Osteocyte (in vitro differentiated cells): ENCODE data around the gene TSPAN5. TPM values are rescaled to one million over a fixed set of nuclear protein-coding genes. Genes with fewer than 3 reads are reported as not detected.

Experiments
- DNase-seq: peaks from one replicate; pipeline ENCODE4 v3.0.0; 2021; ENCODE audit warnings: mixed read lengths; ENCODE audit not compliant: unreplicated experiment; ENCODE audit errors: extremely low spot score
- H3K27ac Mint-ChIP-seq: one replicate; pipeline ENCODE4 v1.8.0; 2021; ENCODE audit warnings: mild to moderate bottlenecking, mixed read lengths; ENCODE audit not compliant: unreplicated experiment
- H3K27me3 Mint-ChIP-seq: one replicate; pipeline ENCODE4 v1.8.0; 2021; ENCODE audit warnings: mixed read lengths; ENCODE audit not compliant: unreplicated experiment
- H3K36me3 Mint-ChIP-seq: one replicate; pipeline ENCODE4 v1.8.0; 2021; ENCODE audit warnings: mixed read lengths; ENCODE audit not compliant: unreplicated experiment
- H3K4me1 Mint-ChIP-seq: one replicate; pipeline ENCODE4 v1.8.0; 2021; ENCODE audit warnings: mixed read lengths; ENCODE audit not compliant: unreplicated experiment
- H3K4me3 Mint-ChIP-seq: one replicate; pipeline ENCODE4 v1.8.0; 2021; ENCODE audit warnings: mild to moderate bottlenecking, moderate library complexity, mixed read lengths; ENCODE audit not compliant: unreplicated experiment
- H3K9me3 Mint-ChIP-seq: one replicate; pipeline ENCODE4 v1.8.0; 2021; ENCODE audit warnings: mixed read lengths; ENCODE audit not compliant: unreplicated experiment
- CTCF ChIP-seq: fragments of 200-600 bp; sonication (generic); IDR thresholded peaks from 2 replicates; pipeline ENCODE4 v1.5.0; 2021; ENCODE audit warnings: antibody characterized with exemption, mild to moderate bottlenecking, moderate library complexity
- total RNA-seq: library from RNA; stranded (reverse); gene quantifications from 2 replicates; pipeline ENCODE4 v1.2.1, GENCODE V29; 2021

Gene TSPAN5
- total RNA-seq, 1 donor from 2014 or later, result 64.2 TPM

GRCh38 chr4:98599617-98600205, 58.7 kb downstream of the TSPAN5 start:
- Mint-ChIP-seq H3K36me3 (peaks cover 20% of the 10 kb centered on the region), H3K4me1 (peaks cover 21% of the 10 kb centered on the region), H3K4me3 (no peak overlapping the region), H3K27me3 (no peaks in the 10 kb centered on the region), H3K9me3 (peaks cover 23% of the 10 kb centered on the region), H3K27ac (no peak overlapping the region)
- no peak for DNase-seq
- TF ChIP-seq CTCF, result no peak

GRCh38 chr4:98586962-98587354, 71.5 kb downstream of the TSPAN5 start:
- H3K4me3 Mint-ChIP-seq, result no peak overlapping the region
- H3K4me1 Mint-ChIP-seq, result peaks cover 52% of the 10 kb centered on the region
- H3K9me3 Mint-ChIP-seq, result no peaks in the 10 kb centered on the region
- H3K27ac Mint-ChIP-seq, result no peak overlapping the region
- no peak for TF ChIP-seq CTCF
- H3K27me3 Mint-ChIP-seq, result no peaks in the 10 kb centered on the region
- DNase-seq, result no peak
- peaks cover 4% of the 10 kb centered on the region for H3K36me3 Mint-ChIP-seq

- no peaks in the 10 kb centered on the region for H3K9me3 Mint-ChIP-seq
- peaks cover 52% of the 10 kb centered on the region for H3K4me1 Mint-ChIP-seq
- no peaks in the 10 kb centered on the region for H3K27me3 Mint-ChIP-seq
- peak overlapping the region; percentile 50 for H3K27ac Mint-ChIP-seq
- DNase-seq, result no peak
- no peak for TF ChIP-seq CTCF
- peaks cover 4% of the 10 kb centered on the region for H3K36me3 Mint-ChIP-seq
- H3K4me3 Mint-ChIP-seq, result no peak overlapping the region
These were observed 72.0 kb downstream of the TSPAN5 start for GRCh38 chr4:98586291-98586961.

GRCh38 chr4:98585596-98585995, 72.8 kb downstream of the TSPAN5 start:
- Mint-ChIP-seq H3K4me3 (no peak overlapping the region), H3K27me3 (no peaks in the 10 kb centered on the region), H3K27ac (peak overlapping the region; percentile 50), H3K36me3 (peaks cover 4% of the 10 kb centered on the region), H3K9me3 (no peaks in the 10 kb centered on the region), H3K4me1 (peaks cover 60% of the 10 kb centered on the region)
- TF ChIP-seq CTCF, result no peak
- no peak for DNase-seq

GRCh38 chr4:98584265-98584664, 74.1 kb downstream of the TSPAN5 start:
- Mint-ChIP-seq H3K4me3 (no peak overlapping the region), H3K36me3 (peaks cover 4% of the 10 kb centered on the region), H3K27me3 (no peaks in the 10 kb centered on the region), H3K9me3 (no peaks in the 10 kb centered on the region), H3K4me1 (peaks cover 70% of the 10 kb centered on the region), H3K27ac (no peak overlapping the region)
- TF ChIP-seq CTCF, result no peak
- no peak for DNase-seq
